Measurements from ENCODE around the gene PTPRG. TPM values are rescaled to one million over a fixed set of nuclear protein-coding genes. Genes with fewer than 3 reads are reported as not detected.
"Not testable (repeated sequence)": the region's sequence is repeated elsewhere in the genome, so short reads cannot be mapped to it uniquely, and the experiment has no call there.

Gene PTPRG
- total RNA-seq, 1 donor from 2014 or later = 39.6 TPM

DNA sequence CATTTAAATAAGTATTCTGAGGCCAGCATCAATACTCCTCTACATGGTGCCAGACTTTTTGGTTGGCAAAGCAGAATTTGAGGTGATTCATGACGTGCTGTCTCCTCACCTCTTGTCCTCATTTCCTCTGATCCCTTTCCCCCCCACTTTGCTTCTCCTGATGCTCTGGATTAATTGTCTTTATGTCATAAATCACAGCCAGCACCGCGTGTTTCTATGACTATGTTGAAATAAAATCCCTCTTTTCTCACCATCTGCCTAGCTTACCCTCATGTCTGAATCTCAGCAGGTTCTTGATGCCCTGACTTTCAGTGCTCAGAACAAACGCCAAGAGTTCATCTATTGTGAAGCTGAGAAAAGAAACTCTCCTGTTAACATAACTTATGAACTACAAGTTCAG lies 19.7 kb upstream of the PTPRG start:
- Mint-ChIP-seq H3K4me1 (ENCODE audit: low read depth, unreplicated experiment) (no peaks in the 10 kb centered on the region), H3K27me3 (ENCODE audit: low read depth, unreplicated experiment) (peaks cover 11% of the 10 kb centered on the region), H3K36me3 (ENCODE audit: low read depth, unreplicated experiment) (no peaks in the 10 kb centered on the region), H3K9me3 (ENCODE audit: unreplicated experiment) (peaks cover 4% of the 10 kb centered on the region), H3K27ac (ENCODE audit: unreplicated experiment) (no peak overlapping the region), H3K4me3 (ENCODE audit: unreplicated experiment) (no peak overlapping the region)
- H3K4me3 ChIP-seq (ENCODE audit: insufficient read depth, low read depth, low read length) = no peak overlapping the region
- FAIRE-seq = no peak
- TF ChIP-seq EZH2 (IDR thresholded peaks at IDR 0.05; ENCODE audit: insufficient read depth, low read length) = no peak
- TF ChIP-seq, protein P1, sequence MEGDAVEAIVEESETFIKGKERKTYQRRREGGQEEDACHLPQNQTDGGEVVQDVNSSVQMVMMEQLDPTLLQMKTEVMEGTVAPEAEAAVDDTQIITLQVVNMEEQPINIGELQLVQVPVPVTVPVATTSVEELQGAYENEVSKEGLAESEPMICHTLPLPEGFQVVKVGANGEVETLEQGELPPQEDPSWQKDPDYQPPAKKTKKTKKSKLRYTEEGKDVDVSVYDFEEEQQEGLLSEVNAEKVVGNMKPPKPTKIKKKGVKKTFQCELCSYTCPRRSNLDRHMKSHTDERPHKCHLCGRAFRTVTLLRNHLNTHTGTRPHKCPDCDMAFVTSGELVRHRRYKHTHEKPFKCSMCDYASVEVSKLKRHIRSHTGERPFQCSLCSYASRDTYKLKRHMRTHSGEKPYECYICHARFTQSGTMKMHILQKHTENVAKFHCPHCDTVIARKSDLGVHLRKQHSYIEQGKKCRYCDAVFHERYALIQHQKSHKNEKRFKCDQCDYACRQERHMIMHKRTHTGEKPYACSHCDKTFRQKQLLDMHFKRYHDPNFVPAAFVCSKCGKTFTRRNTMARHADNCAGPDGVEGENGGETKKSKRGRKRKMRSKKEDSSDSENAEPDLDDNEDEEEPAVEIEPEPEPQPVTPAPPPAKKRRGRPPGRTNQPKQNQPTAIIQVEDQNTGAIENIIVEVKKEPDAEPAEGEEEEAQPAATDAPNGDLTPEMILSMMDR (IDR thresholded peaks at IDR 0.05; ENCODE audit: insufficient read depth, low read depth, low read length) = no peak
- H3K79me2 ChIP-seq (ENCODE audit: insufficient read depth, low read length) = no peaks in the 10 kb centered on the region
- H3K4me2 ChIP-seq (ENCODE audit: low read length) = no peak overlapping the region
- no peaks in the 10 kb centered on the region for H3K9me3 ChIP-seq (ENCODE audit: insufficient read depth, low read depth, low read length)
- H3K27me3 ChIP-seq (ENCODE audit: insufficient read depth, low read length) = no peaks in the 10 kb centered on the region
- no peak for DNase-seq (ENCODE audit: low read depth)
- H3K27ac ChIP-seq (ENCODE audit: low read depth, low read length) = no peak overlapping the region
- no peaks in the 10 kb centered on the region for H3K4me1 ChIP-seq (ENCODE audit: insufficient read depth, low read length)
- no peak overlapping the region for H2AFZ ChIP-seq (ENCODE audit: low read depth, low read length)
- H3K36me3 ChIP-seq (ENCODE audit: insufficient read depth, low read length) = no peaks in the 10 kb centered on the region
- no peaks in the 10 kb centered on the region for H4K20me1 ChIP-seq (ENCODE audit: insufficient read depth, low read length)
- H3K9ac ChIP-seq (ENCODE audit: low read length) = no peak overlapping the region

DNA sequence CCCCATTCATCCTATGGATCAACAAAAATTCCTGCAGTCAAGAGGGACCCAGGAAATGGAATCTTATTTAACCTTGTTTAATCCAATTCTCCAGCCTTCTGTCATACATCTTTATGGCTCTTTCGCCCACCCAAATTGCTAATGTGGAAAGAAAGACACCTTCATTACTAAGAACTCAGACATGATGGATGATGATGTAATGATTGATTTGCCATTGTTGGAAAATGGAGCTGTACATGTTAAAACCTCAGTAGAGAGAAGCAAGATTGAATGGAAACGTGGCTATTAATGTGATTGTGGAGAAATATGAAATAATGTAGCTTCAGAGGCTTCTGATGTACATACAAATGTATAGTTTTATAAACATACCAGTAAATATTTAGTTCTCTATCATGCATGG lies 15.7 kb upstream of the PTPRG start:
- H3K4me2 ChIP-seq (ENCODE audit: low read length) = no peak overlapping the region
- H3K36me3 Mint-ChIP-seq (ENCODE audit: low read depth, unreplicated experiment) = no peaks in the 10 kb centered on the region
- no peak overlapping the region for H3K27ac ChIP-seq (ENCODE audit: low read depth, low read length)
- no peaks in the 10 kb centered on the region for H4K20me1 ChIP-seq (ENCODE audit: insufficient read depth, low read length)
- no peak overlapping the region for H3K9ac ChIP-seq (ENCODE audit: low read length)
- no peaks in the 10 kb centered on the region for H3K9me3 ChIP-seq (ENCODE audit: insufficient read depth, low read depth, low read length)
- no peak overlapping the region for H2AFZ ChIP-seq (ENCODE audit: low read depth, low read length)
- H3K36me3 ChIP-seq (ENCODE audit: insufficient read depth, low read length) = no peaks in the 10 kb centered on the region
- no peak for FAIRE-seq
- H3K27me3 ChIP-seq (ENCODE audit: insufficient read depth, low read length) = no peaks in the 10 kb centered on the region
- H3K9me3 Mint-ChIP-seq (ENCODE audit: unreplicated experiment) = peaks cover 4% of the 10 kb centered on the region
- no peak for DNase-seq (ENCODE audit: low read depth)
- no peaks in the 10 kb centered on the region for H3K79me2 ChIP-seq (ENCODE audit: insufficient read depth, low read length)
- H3K4me3 ChIP-seq (ENCODE audit: insufficient read depth, low read depth, low read length) = no peak overlapping the region
- no peaks in the 10 kb centered on the region for H3K4me1 ChIP-seq (ENCODE audit: insufficient read depth, low read length)
- H3K27ac Mint-ChIP-seq (ENCODE audit: unreplicated experiment) = no peak overlapping the region
- H3K4me1 Mint-ChIP-seq (ENCODE audit: low read depth, unreplicated experiment) = no peaks in the 10 kb centered on the region
- TF ChIP-seq, protein P1 (IDR thresholded peaks at IDR 0.05; ENCODE audit: insufficient read depth, low read depth, low read length) = no peak
- no peak for TF ChIP-seq EZH2 (IDR thresholded peaks at IDR 0.05; ENCODE audit: insufficient read depth, low read length)
- H3K27me3 Mint-ChIP-seq (ENCODE audit: low read depth, unreplicated experiment) = peaks cover 11% of the 10 kb centered on the region
- no peak overlapping the region for H3K4me3 Mint-ChIP-seq (ENCODE audit: unreplicated experiment)

DNA sequence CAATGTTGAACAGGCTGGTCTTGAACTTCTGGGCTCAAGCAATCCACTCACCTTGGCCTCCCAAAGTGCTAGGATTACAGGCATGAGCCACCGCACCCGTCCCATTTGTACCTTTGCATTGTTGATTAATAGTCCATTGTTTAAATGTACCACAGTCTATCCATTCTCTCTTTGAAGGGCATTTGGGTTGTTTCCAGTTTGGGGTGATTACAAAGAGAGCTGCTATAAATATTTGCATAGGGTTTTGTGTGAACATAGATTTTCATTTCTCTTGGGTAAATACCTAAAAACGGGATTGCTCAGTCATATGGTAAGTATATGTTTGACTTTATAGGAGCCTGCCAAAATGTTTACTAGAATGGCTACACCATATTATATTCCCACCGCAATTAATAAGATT lies 13.7 kb upstream of the PTPRG start:
- FAIRE-seq = no peak

DNA sequence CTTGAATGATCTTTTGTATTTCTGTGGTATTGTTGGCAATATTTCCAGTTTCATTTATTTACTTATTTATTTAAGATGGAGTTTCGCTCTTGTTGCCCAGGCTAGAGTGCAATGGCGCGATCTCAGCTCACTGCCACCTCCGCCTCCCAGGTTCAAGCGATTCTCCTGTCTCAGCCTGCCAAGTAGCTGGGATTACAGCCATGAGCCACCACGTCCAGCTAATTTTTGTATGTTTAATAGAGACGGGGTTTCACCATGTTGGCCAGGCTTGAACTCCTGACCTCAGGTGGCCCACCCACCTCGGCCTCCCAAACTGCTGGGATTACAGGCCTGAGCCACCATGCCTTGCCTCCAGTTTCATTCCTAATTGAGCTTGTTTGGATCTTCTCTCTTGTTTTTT lies 8.7 kb upstream of the PTPRG start:
- not testable (repeated sequence) for H3K36me3 ChIP-seq (ENCODE audit: insufficient read depth, low read length); H3K27ac Mint-ChIP-seq (ENCODE audit: unreplicated experiment); H3K27me3 Mint-ChIP-seq (ENCODE audit: low read depth, unreplicated experiment); DNase-seq (ENCODE audit: low read depth); H4K20me1 ChIP-seq (ENCODE audit: insufficient read depth, low read length); H3K4me1 Mint-ChIP-seq (ENCODE audit: low read depth, unreplicated experiment); H3K4me3 Mint-ChIP-seq (ENCODE audit: unreplicated experiment); H3K9me3 ChIP-seq (ENCODE audit: insufficient read depth, low read depth, low read length); H3K79me2 ChIP-seq (ENCODE audit: insufficient read depth, low read length); H2AFZ ChIP-seq (ENCODE audit: low read depth, low read length); FAIRE-seq; H3K4me2 ChIP-seq (ENCODE audit: low read length); H3K9me3 Mint-ChIP-seq (ENCODE audit: unreplicated experiment); H3K4me3 ChIP-seq (ENCODE audit: insufficient read depth, low read depth, low read length); H3K27ac ChIP-seq (ENCODE audit: low read depth, low read length); H3K4me1 ChIP-seq (ENCODE audit: insufficient read depth, low read length); H3K27me3 ChIP-seq (ENCODE audit: insufficient read depth, low read length); H3K36me3 Mint-ChIP-seq (ENCODE audit: low read depth, unreplicated experiment); H3K9ac ChIP-seq (ENCODE audit: low read length)

More for the DNA sequence above, 13.7 kb upstream of the PTPRG start:
- H3K4me3 ChIP-seq (ENCODE audit: insufficient read depth, low read depth, low read length) = no peak overlapping the region
- no peak overlapping the region for H3K4me2 ChIP-seq (ENCODE audit: low read length)
- no peaks in the 10 kb centered on the region for H4K20me1 ChIP-seq (ENCODE audit: insufficient read depth, low read length)
- DNase-seq (ENCODE audit: low read depth) = no peak
- H3K4me3 Mint-ChIP-seq (ENCODE audit: unreplicated experiment) = no peak overlapping the region
- no peaks in the 10 kb centered on the region for H3K9me3 ChIP-seq (ENCODE audit: insufficient read depth, low read depth, low read length)
- H3K9me3 Mint-ChIP-seq (ENCODE audit: unreplicated experiment) = peaks cover 4% of the 10 kb centered on the region
- H3K27ac ChIP-seq (ENCODE audit: low read depth, low read length) = no peak overlapping the region
- no peaks in the 10 kb centered on the region for H3K4me1 ChIP-seq (ENCODE audit: insufficient read depth, low read length)
- no peak overlapping the region for H3K27ac Mint-ChIP-seq (ENCODE audit: unreplicated experiment)
- no peaks in the 10 kb centered on the region for H3K36me3 ChIP-seq (ENCODE audit: insufficient read depth, low read length)
- H3K27me3 Mint-ChIP-seq (ENCODE audit: low read depth, unreplicated experiment) = peaks cover 6% of the 10 kb centered on the region
- H3K9ac ChIP-seq (ENCODE audit: low read length) = no peak overlapping the region
- H3K36me3 Mint-ChIP-seq (ENCODE audit: low read depth, unreplicated experiment) = no peaks in the 10 kb centered on the region
- TF ChIP-seq, protein P1 (IDR thresholded peaks at IDR 0.05; ENCODE audit: insufficient read depth, low read depth, low read length) = no peak
- no peak for TF ChIP-seq EZH2 (IDR thresholded peaks at IDR 0.05; ENCODE audit: insufficient read depth, low read length)
- H2AFZ ChIP-seq (ENCODE audit: low read depth, low read length) = no peak overlapping the region
- H3K27me3 ChIP-seq (ENCODE audit: insufficient read depth, low read length) = no peaks in the 10 kb centered on the region
- H3K4me1 Mint-ChIP-seq (ENCODE audit: low read depth, unreplicated experiment) = no peaks in the 10 kb centered on the region
- no peaks in the 10 kb centered on the region for H3K79me2 ChIP-seq (ENCODE audit: insufficient read depth, low read length)
